ENCODE results near the gene TAS1R2. TPM values are rescaled to one million over a fixed set of nuclear protein-coding genes. Genes with fewer than 3 reads are reported as not detected.

TAS1R2 gene
- polyA plus RNA-seq, 3 donors: not detected

Other genes with a start within 250 kb of the TAS1R2 start
- gene PAX7, start 228.8 kb downstream of the TAS1R2 start, polyA plus RNA-seq (ENCODE audit: insufficient read length in 3 of 3): under 1 TPM; 0.03 to 0.04 (median 0.03) TPM
- gene ALDH4A1, start 42.9 kb upstream of the TAS1R2 start, polyA plus RNA-seq (ENCODE audit: insufficient read length in 3 of 3): 10 to 100 TPM; 53.6 to 78.8 (median 68.9) TPM
- 10 to 100 TPM; 24.3 to 31.9 (median 25.6) TPM for gene IFFO2, start 97.0 kb upstream of the TAS1R2 start, polyA plus RNA-seq (ENCODE audit: insufficient read length in 3 of 3)

Measured in renal cortex interstitium (tissue), 3 donors.